ENCODE data around the gene B3GNT4. TPM values are rescaled to one million over a fixed set of nuclear protein-coding genes. Genes with fewer than 3 reads are reported as not detected.

B3GNT4 gene
- total and polyA plus RNA-seq, 2 of the 13 experiments (the other 11 are each of a cell fraction or from before 2014, with no cell fraction given): 0.04 to 0.21 TPM

DNA sequence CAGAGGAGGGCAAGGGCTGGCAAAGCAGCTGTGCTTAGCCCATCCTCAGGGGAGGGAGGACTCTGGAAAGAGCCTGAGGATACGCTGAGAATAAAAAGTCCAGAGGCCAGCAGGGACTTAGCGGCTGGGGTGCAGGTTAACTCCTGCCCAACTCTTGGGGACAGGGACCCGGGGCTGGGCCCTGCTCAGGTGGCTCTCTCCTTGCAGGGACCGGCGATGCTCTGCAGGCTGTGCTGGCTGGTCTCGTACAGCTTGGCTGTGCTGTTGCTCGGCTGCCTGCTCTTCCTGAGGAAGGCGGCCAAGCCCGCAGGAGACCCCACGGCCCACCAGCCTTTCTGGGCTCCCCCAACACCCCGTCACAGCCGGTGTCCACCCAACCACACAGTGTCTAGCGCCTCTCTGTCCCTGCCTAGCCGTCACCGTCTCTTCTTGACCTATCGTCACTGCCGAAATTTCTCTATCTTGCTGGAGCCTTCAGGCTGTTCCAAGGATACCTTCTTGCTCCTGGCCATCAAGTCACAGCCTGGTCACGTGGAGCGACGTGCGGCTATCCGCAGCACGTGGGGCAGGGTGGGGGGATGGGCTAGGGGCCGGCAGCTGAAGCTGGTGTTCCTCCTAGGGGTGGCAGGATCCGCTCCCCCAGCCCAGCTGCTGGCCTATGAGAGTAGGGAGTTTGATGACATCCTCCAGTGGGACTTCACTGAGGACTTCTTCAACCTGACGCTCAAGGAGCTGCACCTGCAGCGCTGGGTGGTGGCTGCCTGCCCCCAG is 2.8 kb downstream of the B3GNT4 start (continued):
- TF ChIP-seq, protein P1, sequence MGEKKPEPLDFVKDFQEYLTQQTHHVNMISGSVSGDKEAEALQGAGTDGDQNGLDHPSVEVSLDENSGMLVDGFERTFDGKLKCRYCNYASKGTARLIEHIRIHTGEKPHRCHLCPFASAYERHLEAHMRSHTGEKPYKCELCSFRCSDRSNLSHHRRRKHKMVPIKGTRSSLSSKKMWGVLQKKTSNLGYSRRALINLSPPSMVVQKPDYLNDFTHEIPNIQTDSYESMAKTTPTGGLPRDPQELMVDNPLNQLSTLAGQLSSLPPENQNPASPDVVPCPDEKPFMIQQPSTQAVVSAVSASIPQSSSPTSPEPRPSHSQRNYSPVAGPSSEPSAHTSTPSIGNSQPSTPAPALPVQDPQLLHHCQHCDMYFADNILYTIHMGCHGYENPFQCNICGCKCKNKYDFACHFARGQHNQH (CRISPR knock-in tag; IDR thresholded peaks at IDR 0.05): no peak
- TF ChIP-seq KLF12 (CRISPR knock-in tag; IDR thresholded peaks at IDR 0.05; ENCODE audit: borderline replicate concordance) (no peak), TMF1 (CRISPR knock-in tag; IDR thresholded peaks at IDR 0.05; ENCODE audit: low read depth) (no peak)
- TF ChIP-seq, protein P2, sequence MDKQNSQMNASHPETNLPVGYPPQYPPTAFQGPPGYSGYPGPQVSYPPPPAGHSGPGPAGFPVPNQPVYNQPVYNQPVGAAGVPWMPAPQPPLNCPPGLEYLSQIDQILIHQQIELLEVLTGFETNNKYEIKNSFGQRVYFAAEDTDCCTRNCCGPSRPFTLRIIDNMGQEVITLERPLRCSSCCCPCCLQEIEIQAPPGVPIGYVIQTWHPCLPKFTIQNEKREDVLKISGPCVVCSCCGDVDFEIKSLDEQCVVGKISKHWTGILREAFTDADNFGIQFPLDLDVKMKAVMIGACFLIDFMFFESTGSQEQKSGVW (CRISPR knock-in tag; IDR thresholded peaks at IDR 0.05; ENCODE audit: borderline replicate concordance): no peak

DNA sequence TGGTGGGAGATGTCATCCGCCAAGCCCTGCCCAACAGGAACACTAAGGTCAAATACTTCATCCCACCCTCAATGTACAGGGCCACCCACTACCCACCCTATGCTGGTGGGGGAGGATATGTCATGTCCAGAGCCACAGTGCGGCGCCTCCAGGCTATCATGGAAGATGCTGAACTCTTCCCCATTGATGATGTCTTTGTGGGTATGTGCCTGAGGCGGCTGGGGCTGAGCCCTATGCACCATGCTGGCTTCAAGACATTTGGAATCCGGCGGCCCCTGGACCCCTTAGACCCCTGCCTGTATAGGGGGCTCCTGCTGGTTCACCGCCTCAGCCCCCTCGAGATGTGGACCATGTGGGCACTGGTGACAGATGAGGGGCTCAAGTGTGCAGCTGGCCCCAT is 3.5 kb downstream of the B3GNT4 start:
- H3K4me3 ChIP-seq (replicated peaks in 1 of 3; ENCODE audit: insufficient read depth in 1 of 3, low read depth in 2 of 3, low read length in 3 of 3): no peak overlapping the region
- BruUV-seq (replicated peaks): no TSS peak
- H3K27ac ChIP-seq (ENCODE audit: extremely low read length, insufficient read depth, low read length): no peak overlapping the region
- peaks cover 8% of the 10 kb centered on the region; the same call in 1 of the 2 replicates for H3K4me1 ChIP-seq (ENCODE audit: insufficient read depth, low read length)
- ChIA-PET CTCF (ENCODE audit: low intra/inter-chr PET ratio, low total read pairs) (no interaction called here), POLR2A (interaction anchor here (1.6 kb wide), 1 partner anchor 18 kb away, joined by 3 read pairs; no protein-coding TSS in a partner anchor)
- in situ Hi-C loops (cut with HindIII; ENCODE audit: extremely low pct_ligation_motif_present, low pct_unique_long_range_greater_than_20kb): no loop called here
- 92% methylated on average over 2 of the region's 8 CpGs for WGBS (ENCODE audit: low lambda C conversion rate)
- H3K36me3 ChIP-seq (replicated peaks in 1 of 2; ENCODE audit: control insufficient read depth in 1 of 2, insufficient read depth in 2 of 2, low read length in 2 of 2): peaks cover 12 to 28% of the 10 kb centered on the region in 2 experiments
- FAIRE-seq: no peak
- H3K9me3 ChIP-seq (ENCODE audit: low read length): no peaks in the 10 kb centered on the region
- peaks cover 6 to 29% of the 10 kb centered on the region in 2 experiments for H3K27me3 ChIP-seq (ENCODE audit: control insufficient read depth in 1 of 2, insufficient read depth in 2 of 2, low read length in 2 of 2)
- no peaks in the 10 kb centered on the region for H3K79me2 ChIP-seq (ENCODE audit: insufficient read depth, low read length)
- no peak overlapping the region for H3K9ac ChIP-seq (ENCODE audit: insufficient read depth, low read depth, low read length)
- H3K4me2 ChIP-seq (ENCODE audit: low read depth, low read length): no peak overlapping the region
- no peak for DNase-seq (ENCODE audit: low spot score)
- no peak overlapping the region for H2AFZ ChIP-seq (ENCODE audit: low read length)
- TF ChIP-seq RBFOX2 (IDR thresholded peaks at IDR 0.05; ENCODE audit: low read depth, low read length) (no peak), NFKBIZ (CRISPR knock-in tag; IDR thresholded peaks at IDR 0.05) (no peak), CHCHD3 (CRISPR knock-in tag; IDR thresholded peaks at IDR 0.05) (no peak), POLR2AphosphoS2 (IDR thresholded peaks at IDR 0.05; ENCODE audit: low read depth, low read length) (0 out of 2 replicates have a peak, but pooled peaks have one; percentile 36), GLI4 (CRISPR knock-in tag; IDR thresholded peaks at IDR 0.05; ENCODE audit: borderline replicate concordance) (no peak)
- TF ChIP-seq, protein P3, sequence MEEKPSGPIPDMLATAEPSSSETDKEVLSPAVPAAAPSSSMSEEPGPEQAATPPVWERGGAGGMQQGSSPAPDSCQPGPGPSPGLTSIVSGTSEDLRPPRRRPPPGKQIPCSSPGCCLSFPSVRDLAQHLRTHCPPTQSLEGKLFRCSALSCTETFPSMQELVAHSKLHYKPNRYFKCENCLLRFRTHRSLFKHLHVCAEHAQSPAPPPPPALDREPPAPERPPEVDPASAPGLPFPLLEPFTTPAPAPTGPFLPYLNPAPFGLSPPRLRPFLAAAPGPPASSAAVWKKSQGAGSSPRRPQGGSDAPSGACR (CRISPR knock-in tag; IDR thresholded peaks at IDR 0.05): no peak
- H4K20me1 ChIP-seq (ENCODE audit: insufficient read depth, low read length): 0 out of 2 replicates have a peak, but pooled peaks cover 2% of the 10 kb centered on the region
- intact Hi-C loops (cut with micrococcal nuclease; ENCODE audit: unreplicated experiment): no loop called here
- ATAC-seq: no peak

All from HepG2 (cell line).